Left lung (tissue), 10 donors: ENCODE measurements around the gene GTPBP2. TPM values are rescaled to one million over a fixed set of nuclear protein-coding genes. Genes with fewer than 3 reads are reported as not detected.

ENCODE experiments used
- ATAC-seq: fragments of 200-7000 bp; cut with Tn5 transposase; one replicate; pipeline ENCODE4 v1.9.1; 2020; ENCODE audit warnings: moderate library complexity
- DNase-seq, 4 donors: peaks; one replicate each; pipeline ENCODE4 v3.0.0-alpha.2; 2013 to 2020
- H3K27ac ChIP-seq, 2 donors: fragments of 200-600 bp; sonication (generic) in 1 of 2; one replicate each; pipeline versions ENCODE4 v1.5.0 to v1.8.0; 2020 to 2021
- H3K27me3 ChIP-seq, 2 donors: fragments of 200-600 bp; sonication (generic) in 1 of 2; one replicate each; pipeline versions ENCODE4 v1.5.0 to v1.8.0; 2020 to 2021
- H3K36me3 ChIP-seq, 2 donors: fragments of 200-600 bp; sonication (generic) in 1 of 2; one replicate each; pipeline versions ENCODE4 v1.5.0 to v1.8.0; 2020 to 2021
- H3K4me1 ChIP-seq, 2 donors: fragments of 200-600 bp; one replicate each; pipeline ENCODE4 v1.8.0; 2021
- H3K4me3 ChIP-seq, 2 donors: fragments of 200-600 bp; sonication (generic) in 1 of 2; one replicate each; pipeline versions ENCODE4 v1.5.0 to v1.8.0; 2020 to 2021; ENCODE audit warnings: mild to moderate bottlenecking in 1 of 2
- H3K9me3 ChIP-seq, 2 donors: fragments of 200-600 bp; sonication (generic) in 1 of 2; one replicate each; pipeline versions ENCODE4 v1.5.0 to v1.8.0; 2020 to 2021
- CTCF ChIP-seq, 2 donors: fragments of 200-600 bp; sonication (generic) in 1 of 2; IDR thresholded peaks; one replicate each; pipeline versions ENCODE4 v1.5.0 to v1.8.0; 2021; ENCODE audit warnings: antibody characterized with exemption in 2 of 2
- intact Hi-C, 2 donors: fragments of 100-400 bp; cut with DNase I; formaldehyde crosslinking; loops; one replicate each; pipeline versions ENCODE4 v1.11.2 to v1.14.2; 2022
- polyA plus RNA-seq, 6 donors: library from polyadenylated mRNA; unstranded; fragments of 120-200 nt; gene quantifications; one replicate each; pipeline ENCODE4 v1.2.1, GENCODE V29; 2013; ENCODE audit not compliant: insufficient read length in 6 of 6
- total RNA-seq, 2 donors: library from RNA; stranded (reverse); fragmentation: NEBNext Ultra II Directional; extraction: Animal tissue kit (Norgen Biotek cat#: 25700); gene quantifications; one replicate each; pipeline ENCODE4 v1.2.1, GENCODE V29; 2021
- donor health status: DM: no; HTN: yes; CAD: no.
- donor health status: DM: no; HTN: no; CAD: no.

GTPBP2 gene
- total and polyA plus RNA-seq, 8 donors = 58.6 to 74.8 (median 70.7) TPM

GRCh38 chr6:43644940-43645612, 16.0 kb upstream of the GTPBP2 start, which contains the start of gene RSPH9:
Gene RSPH9, plus strand, starts transcription at chr6:43645036. Its CDS starts 63 bp downstream, at chr6:43645099.
- Histone ChIP-seq H3K27me3 (no peaks in the 10 kb centered on the region), H3K9me3 (no peaks in the 10 kb centered on the region), H3K4me1 (peaks cover 3 to 9% of the 10 kb centered on the region in 2 donors), H3K4me3 (peak within 1 kb of the TSS; percentile 27 to 58), H3K36me3 (peaks cover 0 to 28% of the 10 kb centered on the region in 2 donors), H3K27ac (peak within 1 kb of the TSS in 1 of 2 donors; percentile 78)
- TF ChIP-seq CTCF (IDR thresholded peaks at IDR 0.05) = no peak
- peak; percentile 90 for ATAC-seq
- intact Hi-C loops = no loop called here
- peak in 3 of 4 donors; percentile 79 to 95 (median 81) for DNase-seq

- DNase-seq = no peak
- H3K27me3 ChIP-seq = no peaks in the 10 kb centered on the region
- intact Hi-C loops = no loop called here
- no peak for ATAC-seq
- no peak overlapping the region for H3K4me3 ChIP-seq
- no peaks in the 10 kb centered on the region for H3K9me3 ChIP-seq
- no peak for TF ChIP-seq CTCF (IDR thresholded peaks at IDR 0.05)
- H3K36me3 ChIP-seq = peaks cover 0 to 58% of the 10 kb centered on the region in 2 donors
- no peak overlapping the region for H3K27ac ChIP-seq
- H3K4me1 ChIP-seq = peaks cover 9 to 43% of the 10 kb centered on the region in 2 donors
Observed at GRCh38 chr6:43639984-43640800, 11.1 kb upstream of the GTPBP2 start.

- H3K36me3 ChIP-seq = peaks cover 0 to 43% of the 10 kb centered on the region in 2 donors
- no peaks in the 10 kb centered on the region for H3K9me3 ChIP-seq
- peak overlapping the region; percentile 64 to 80 for H3K4me3 ChIP-seq
- peak overlapping the region; percentile 29 to 79 for H3K27ac ChIP-seq
- intact Hi-C loops = no loop called here
- ATAC-seq (peak; percentile 50), DNase-seq (no peak)
- no peak for TF ChIP-seq CTCF (IDR thresholded peaks at IDR 0.05)
- peaks cover 9 to 50% of the 10 kb centered on the region in 2 donors for H3K4me1 ChIP-seq
- no peaks in the 10 kb centered on the region for H3K27me3 ChIP-seq
Observed at GRCh38 chr6:43636308-43636659, 7.2 kb upstream of the GTPBP2 start.

- TF ChIP-seq CTCF (IDR thresholded peaks at IDR 0.05) = no peak
- H3K27me3 ChIP-seq = no peaks in the 10 kb centered on the region
- DNase-seq (peak; percentile 76 to 96 (median 87)), ATAC-seq (peak; percentile 94)
- intact Hi-C loops = no loop called here
- H3K27ac ChIP-seq = peak within 1 kb of the TSS; percentile 65 to 79
- no peaks in the 10 kb centered on the region for H3K9me3 ChIP-seq
- peak within 1 kb of the TSS; percentile 64 to 80 for H3K4me3 ChIP-seq
- peaks cover 0 to 36% of the 10 kb centered on the region in 2 donors for H3K36me3 ChIP-seq
- H3K4me1 ChIP-seq = peaks cover 9 to 55% of the 10 kb centered on the region in 2 donors
Observed at GRCh38 chr6:43635387-43636307, 6.6 kb upstream of the GTPBP2 start, which contains the start of gene MAD2L1BP. Gene MAD2L1BP, plus strand, starts transcription at chr6:43635840. Its CDS starts 36 bp downstream, at chr6:43635876.
